Cardiac muscle cell (in vitro differentiated cells and primary cell): ENCODE results near the gene MBNL2. TPM values are rescaled to one million over a fixed set of nuclear protein-coding genes. Genes with fewer than 3 reads are reported as not detected.

ENCODE experiments used
- DNase-seq, 2 donors: peaks; one replicate each; pipeline versions ENCODE4 v3.0.0 to v3.0.0-alpha.2; 2010 to 2017; ENCODE audit warnings: low read depth in 1 of 2, low spot score in 1 of 2
- H3K27ac ChIP-seq: fragments of 200-600 bp; sonication (generic); 2 replicates; pipeline ENCODE4 v1.5.1; 2016
- H3K27me3 ChIP-seq: fragments of 200-600 bp; sonication (generic); 2 replicates; pipeline ENCODE4 v1.6.0; 2016; ENCODE audit warnings: control low read depth
- H3K36me3 ChIP-seq: fragments of 200-600 bp; sonication (generic); 2 replicates; pipeline ENCODE4 v1.5.1; 2016; ENCODE audit warnings: control low read depth
- H3K4me1 ChIP-seq: fragments of 200-600 bp; sonication (generic); 2 replicates; pipeline ENCODE4 v1.8.1; 2017; ENCODE audit warnings: low read depth, mild to moderate bottlenecking, mixed run types
- H3K4me3 ChIP-seq: fragments of 200-600 bp; sonication (generic); 2 replicates; pipeline ENCODE4 v1.5.1; 2016; ENCODE audit warnings: mild to moderate bottlenecking
- H3K9me3 ChIP-seq: fragments of 200-600 bp; sonication (generic); 2 replicates; pipeline ENCODE4 v1.5.1; 2017; ENCODE audit warnings: low read depth, mild to moderate bottlenecking, control low read depth
- polyA plus RNA-seq: library from polyadenylated mRNA; unstranded; fragments of >200 nt; fragmentation: Nextera tagmentation; extraction: Ambion mirVana; gene quantifications from 2 replicates; pipeline ENCODE4 v1.2.1, GENCODE V29; 2016
- total RNA-seq: library from RNA; depleted of rRNA; stranded (reverse); fragments of >200 nt; gene quantifications from 2 replicates; pipeline ENCODE4 v1.2.3, GENCODE V29; 2016
- TF ChIP-seq, protein P1 (sequence below): IDR thresholded peaks from 2 replicates; pipeline ENCODE4 v1.5.1; 2012; ENCODE audit warnings: low read depth, mild to moderate bottlenecking, low read length

MBNL2 gene
- total and polyA plus RNA-seq, 2 experiments from 2014 or later, result 15.2 to 27.8 TPM

GRCh38 chr13:97239943-97240787 is 18.0 kb downstream of the MBNL2 start:
- no peak for DNase-seq
- H3K9me3 ChIP-seq, result no peaks in the 10 kb centered on the region
- H3K36me3 ChIP-seq, result no peaks in the 10 kb centered on the region
- H3K4me1 ChIP-seq, result peaks cover 21% of the 10 kb centered on the region
- TF ChIP-seq, protein P1, sequence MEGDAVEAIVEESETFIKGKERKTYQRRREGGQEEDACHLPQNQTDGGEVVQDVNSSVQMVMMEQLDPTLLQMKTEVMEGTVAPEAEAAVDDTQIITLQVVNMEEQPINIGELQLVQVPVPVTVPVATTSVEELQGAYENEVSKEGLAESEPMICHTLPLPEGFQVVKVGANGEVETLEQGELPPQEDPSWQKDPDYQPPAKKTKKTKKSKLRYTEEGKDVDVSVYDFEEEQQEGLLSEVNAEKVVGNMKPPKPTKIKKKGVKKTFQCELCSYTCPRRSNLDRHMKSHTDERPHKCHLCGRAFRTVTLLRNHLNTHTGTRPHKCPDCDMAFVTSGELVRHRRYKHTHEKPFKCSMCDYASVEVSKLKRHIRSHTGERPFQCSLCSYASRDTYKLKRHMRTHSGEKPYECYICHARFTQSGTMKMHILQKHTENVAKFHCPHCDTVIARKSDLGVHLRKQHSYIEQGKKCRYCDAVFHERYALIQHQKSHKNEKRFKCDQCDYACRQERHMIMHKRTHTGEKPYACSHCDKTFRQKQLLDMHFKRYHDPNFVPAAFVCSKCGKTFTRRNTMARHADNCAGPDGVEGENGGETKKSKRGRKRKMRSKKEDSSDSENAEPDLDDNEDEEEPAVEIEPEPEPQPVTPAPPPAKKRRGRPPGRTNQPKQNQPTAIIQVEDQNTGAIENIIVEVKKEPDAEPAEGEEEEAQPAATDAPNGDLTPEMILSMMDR, result no peak
- no peaks in the 10 kb centered on the region for H3K27me3 ChIP-seq
- H3K4me3 ChIP-seq, result no peak overlapping the region
- peak overlapping the region; percentile 65 for H3K27ac ChIP-seq

DNA sequence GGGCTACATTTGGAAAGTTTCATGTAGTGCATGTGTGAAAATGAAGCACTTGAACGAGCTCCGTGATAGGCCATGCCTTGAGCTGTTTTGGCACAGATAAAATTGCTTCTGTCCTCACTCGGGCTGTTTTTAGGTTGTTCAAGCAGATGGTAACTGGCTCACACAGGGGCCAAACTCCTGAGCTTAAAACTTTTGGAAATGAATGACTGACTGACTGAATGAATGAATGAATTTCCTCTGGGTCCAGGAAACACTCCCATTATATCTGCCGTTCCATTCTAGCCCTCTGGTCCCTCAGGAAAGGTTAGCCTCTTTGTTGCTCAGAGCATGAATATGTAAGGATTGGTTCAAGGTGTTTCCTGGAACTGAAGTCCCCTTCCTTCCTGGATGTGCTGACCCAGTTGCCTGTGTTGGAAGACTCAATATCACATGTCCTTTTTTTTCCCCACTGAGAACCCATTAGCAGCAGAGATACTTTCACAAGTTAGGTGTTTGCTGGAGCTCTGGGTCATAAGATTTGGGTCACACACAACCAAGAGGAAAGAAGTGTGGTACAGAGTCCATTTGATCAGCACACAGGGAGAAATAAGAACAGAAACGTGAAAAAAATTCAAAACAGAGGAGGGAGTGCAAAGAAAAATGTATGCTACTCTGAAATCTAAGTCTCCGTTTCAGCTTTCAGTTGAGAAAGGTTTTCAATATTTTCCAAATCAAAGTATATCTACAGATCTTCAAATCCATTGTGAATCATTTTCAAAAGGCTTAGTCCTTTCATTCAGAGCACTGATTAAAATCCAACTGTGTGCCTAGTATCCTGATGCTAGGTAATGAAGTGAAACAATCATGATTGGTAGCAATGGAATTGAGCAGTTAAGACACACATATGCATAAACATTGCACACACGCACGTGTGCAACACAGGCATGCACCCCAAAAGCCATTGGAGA is 18.9 kb downstream of the MBNL2 start:
- H3K9me3 ChIP-seq, result no peaks in the 10 kb centered on the region
- no peaks in the 10 kb centered on the region for H3K36me3 ChIP-seq
- no peak overlapping the region for H3K27ac ChIP-seq
- H3K27me3 ChIP-seq, result no peaks in the 10 kb centered on the region
- H3K4me1 ChIP-seq, result peaks cover 21% of the 10 kb centered on the region
- TF ChIP-seq, protein P1, result no peak
- H3K4me3 ChIP-seq, result no peak overlapping the region
- peak in 1 of 2 donors; percentile 40 for DNase-seq

DNA sequence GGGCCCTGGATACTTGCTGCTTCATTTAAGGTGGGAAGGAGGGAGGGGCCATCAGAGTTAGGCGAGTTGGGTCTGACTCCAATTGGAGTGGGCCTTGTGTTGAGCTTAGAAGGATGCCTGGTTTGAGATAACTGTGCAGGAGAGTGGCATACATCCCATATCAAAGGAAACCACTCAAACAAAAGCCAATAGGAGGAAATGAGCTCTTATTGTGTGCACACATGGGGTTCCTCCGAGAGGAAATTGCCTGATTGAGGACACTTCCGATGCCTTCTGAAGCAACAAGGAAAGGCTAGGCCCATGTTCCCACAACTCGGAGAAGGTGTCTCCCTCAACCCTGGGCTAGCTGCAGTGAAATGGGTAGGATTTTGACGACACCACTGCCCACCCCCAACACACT is 19.6 kb downstream of the MBNL2 start:
- Histone ChIP-seq H3K4me1 (peaks cover 21% of the 10 kb centered on the region), H3K27me3 (no peaks in the 10 kb centered on the region), H3K27ac (no peak overlapping the region), H3K36me3 (no peaks in the 10 kb centered on the region), H3K9me3 (no peaks in the 10 kb centered on the region), H3K4me3 (no peak overlapping the region)
- no peak for DNase-seq
- TF ChIP-seq, protein P1, result no peak

DNA sequence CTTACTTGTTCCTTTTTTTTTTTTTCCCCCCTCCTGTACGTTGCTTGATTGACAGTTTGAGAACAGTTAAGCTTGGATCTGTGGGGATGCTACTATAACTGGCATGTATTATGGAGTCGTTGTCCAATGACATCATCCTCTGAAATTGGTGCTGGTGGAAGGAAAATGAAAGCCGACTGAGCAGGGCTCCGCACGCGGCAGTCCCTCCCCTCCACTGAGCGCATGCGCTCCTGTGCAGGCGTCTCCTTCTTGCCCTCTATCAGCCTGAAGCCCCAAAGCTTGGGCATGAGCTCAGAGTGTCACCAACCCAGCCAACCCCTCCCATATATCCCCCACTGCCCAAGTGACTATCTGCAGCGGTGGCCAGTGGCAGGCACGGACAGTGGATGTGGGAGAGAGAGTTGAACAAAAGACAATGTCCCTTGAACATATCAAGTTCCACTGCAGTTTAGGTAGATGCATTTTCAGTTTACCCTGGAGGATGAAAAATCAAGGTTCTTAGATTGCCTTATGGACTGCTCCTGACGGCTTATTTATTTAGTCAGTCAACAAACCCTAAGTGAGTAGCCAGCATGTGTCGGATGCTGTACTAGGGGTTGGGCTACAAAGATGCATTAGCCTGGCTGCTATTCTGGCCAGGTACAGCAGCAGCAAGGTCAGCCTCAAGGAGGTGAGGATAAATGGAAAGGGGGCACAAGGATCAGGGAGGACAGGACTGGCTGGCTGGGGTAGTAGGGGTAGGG is 20.8 kb downstream of the MBNL2 start:
- H3K27me3 ChIP-seq, result no peaks in the 10 kb centered on the region

More for the DNA sequence above, 20.8 kb downstream of the MBNL2 start:
- DNase-seq, result no peak
- H3K9me3 ChIP-seq, result no peaks in the 10 kb centered on the region
- H3K36me3 ChIP-seq, result no peaks in the 10 kb centered on the region
- H3K4me3 ChIP-seq, result no peak overlapping the region
- H3K27ac ChIP-seq, result no peak overlapping the region
- peaks cover 21% of the 10 kb centered on the region for H3K4me1 ChIP-seq
- TF ChIP-seq, protein P1, result no peak
